ENCODE results near the gene HTR7. TPM values are rescaled to one million over a fixed set of nuclear protein-coding genes. Genes with fewer than 3 reads are reported as not detected.

Gene HTR7
- total and polyA plus RNA-seq, 2 of the 4 experiments (the other 2 are of a cell fraction): 0.43 to 0.72 TPM

DNA sequence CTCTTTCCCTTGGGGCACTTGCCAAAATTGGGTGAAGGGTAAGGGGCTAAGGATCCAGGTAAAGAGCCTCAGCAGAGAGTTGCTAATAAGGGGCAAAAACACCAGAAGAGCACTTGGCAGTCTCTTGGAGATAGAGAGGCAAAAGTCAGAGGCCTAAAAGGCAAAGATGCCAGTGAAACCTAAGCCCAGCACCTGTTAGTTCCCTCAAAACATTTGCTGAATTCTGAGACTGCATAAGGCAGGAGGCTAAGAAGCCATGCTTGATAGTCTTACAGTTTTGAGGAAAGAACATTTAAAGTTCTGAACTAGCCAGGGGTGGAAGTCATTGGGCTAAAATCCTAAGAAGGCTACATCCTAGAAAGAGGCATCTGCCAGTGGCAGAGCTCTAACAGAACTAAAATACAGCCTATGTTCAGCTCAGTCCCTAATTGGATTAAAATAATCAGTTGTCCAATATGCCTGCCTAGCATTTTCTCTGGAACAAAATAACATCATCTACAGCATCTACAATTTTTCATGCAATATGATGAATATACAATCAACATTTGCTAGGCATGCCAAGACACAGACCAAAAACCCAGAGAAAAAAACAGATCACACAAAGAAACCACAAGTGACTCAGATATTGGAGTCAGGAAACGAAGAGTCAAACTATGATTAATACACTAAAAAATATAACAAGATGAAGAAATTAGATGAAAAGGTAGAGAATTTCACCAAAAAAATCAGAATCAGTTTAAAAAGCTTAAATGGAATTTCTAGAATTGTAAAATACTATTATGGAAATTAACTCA lies 7.7 kb downstream of the HTR7 start:
- POLR2A ChIA-PET (ENCODE audit: unreplicated experiment): no interaction called here
- CTCF ChIA-PET: no interaction called here
- Histone ChIP-seq H4K91ac (ENCODE audit: insufficient read depth, low read depth, low read length) (no peak overlapping the region), H3K4ac (ENCODE audit: low read depth, low read length) (no peak overlapping the region), H3K14ac (replicated peaks; ENCODE audit: low read depth, low read length) (no peak overlapping the region), H3K56ac (ENCODE audit: extremely low read depth, insufficient read depth, low read length) (no peak overlapping the region), H2BK5ac (ENCODE audit: low read depth, low read length, poor library complexity, severe bottlenecking) (no peak overlapping the region), H3K23ac (ENCODE audit: low read depth, low read length) (no peak overlapping the region), H2AFZ (replicated peaks; ENCODE audit: low read length, poor library complexity) (no peak overlapping the region), H4K20me1 (ENCODE audit: insufficient read depth, low read length) (no peaks in the 10 kb centered on the region), H3K27me3 (ENCODE audit: control insufficient read depth, insufficient read depth, low read length) (peaks cover 8% of the 10 kb centered on the region), H3K9ac (ENCODE audit: low read depth, low read length) (no peak overlapping the region), H3K4me1 (ENCODE audit: control insufficient read depth, insufficient read depth, low read length) (no peaks in the 10 kb centered on the region), H3K9me1 (ENCODE audit: insufficient read depth, low read length) (no peaks in the 10 kb centered on the region), H2BK120ac (ENCODE audit: low read depth, low read length) (no peak overlapping the region), H4K8ac (ENCODE audit: low read depth in 2 of 2, low read length in 2 of 2) (no peak overlapping the region), H2BK20ac (ENCODE audit: low read depth, low read length) (no peak overlapping the region), H3K4me2 (ENCODE audit: low read depth, low read length) (no peak overlapping the region), H3K79me1 (ENCODE audit: low read depth in 1 of 2, low read length in 2 of 2) (no peaks in the 10 kb centered on the region), H3K18ac (ENCODE audit: low read depth, low read length) (no peak overlapping the region), H3K9me3 (ENCODE audit: control insufficient read depth, insufficient read depth, low read length) (0 out of 2 replicates have a peak, but pooled peaks cover 2% of the 10 kb centered on the region), H3K36me3 (ENCODE audit: control insufficient read depth, insufficient read depth, low read length) (no peaks in the 10 kb centered on the region), H4K5ac (ENCODE audit: low read depth, low read length) (no peak overlapping the region), H3K4me3 (ENCODE audit: insufficient read depth, low read depth, low read length) (no peak overlapping the region), H2AK9ac (replicated peaks; ENCODE audit: low read depth, low read length, poor library complexity) (no peak overlapping the region), H2BK15ac (ENCODE audit: low read depth, low read length) (no peak overlapping the region), H3K27ac (ENCODE audit: insufficient read depth, low read length) (no peak overlapping the region), H2AK5ac (ENCODE audit: low read depth, low read length) (no peak overlapping the region)
- no TSS peak for BruUV-seq (replicated peaks)
- ATAC-seq (ENCODE audit: low read depth) (no peak), DNase-seq (peak; percentile 18)
- WGBS, 2 experiments (ENCODE audit: extremely low coverage in 2 of 2, insufficient read length in 1 of 2): no CpG with 5 or more reads among the region's 1 CpG
- TF ChIP-seq, protein P1, sequence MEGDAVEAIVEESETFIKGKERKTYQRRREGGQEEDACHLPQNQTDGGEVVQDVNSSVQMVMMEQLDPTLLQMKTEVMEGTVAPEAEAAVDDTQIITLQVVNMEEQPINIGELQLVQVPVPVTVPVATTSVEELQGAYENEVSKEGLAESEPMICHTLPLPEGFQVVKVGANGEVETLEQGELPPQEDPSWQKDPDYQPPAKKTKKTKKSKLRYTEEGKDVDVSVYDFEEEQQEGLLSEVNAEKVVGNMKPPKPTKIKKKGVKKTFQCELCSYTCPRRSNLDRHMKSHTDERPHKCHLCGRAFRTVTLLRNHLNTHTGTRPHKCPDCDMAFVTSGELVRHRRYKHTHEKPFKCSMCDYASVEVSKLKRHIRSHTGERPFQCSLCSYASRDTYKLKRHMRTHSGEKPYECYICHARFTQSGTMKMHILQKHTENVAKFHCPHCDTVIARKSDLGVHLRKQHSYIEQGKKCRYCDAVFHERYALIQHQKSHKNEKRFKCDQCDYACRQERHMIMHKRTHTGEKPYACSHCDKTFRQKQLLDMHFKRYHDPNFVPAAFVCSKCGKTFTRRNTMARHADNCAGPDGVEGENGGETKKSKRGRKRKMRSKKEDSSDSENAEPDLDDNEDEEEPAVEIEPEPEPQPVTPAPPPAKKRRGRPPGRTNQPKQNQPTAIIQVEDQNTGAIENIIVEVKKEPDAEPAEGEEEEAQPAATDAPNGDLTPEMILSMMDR (conservative IDR thresholded peaks at IDR 0.05; ENCODE audit: low read depth, low read length): no peak
- TF ChIP-seq, protein P2, sequence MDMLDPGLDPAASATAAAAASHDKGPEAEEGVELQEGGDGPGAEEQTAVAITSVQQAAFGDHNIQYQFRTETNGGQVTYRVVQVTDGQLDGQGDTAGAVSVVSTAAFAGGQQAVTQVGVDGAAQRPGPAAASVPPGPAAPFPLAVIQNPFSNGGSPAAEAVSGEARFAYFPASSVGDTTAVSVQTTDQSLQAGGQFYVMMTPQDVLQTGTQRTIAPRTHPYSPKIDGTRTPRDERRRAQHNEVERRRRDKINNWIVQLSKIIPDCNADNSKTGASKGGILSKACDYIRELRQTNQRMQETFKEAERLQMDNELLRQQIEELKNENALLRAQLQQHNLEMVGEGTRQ (IDR thresholded peaks at IDR 0.05; ENCODE audit: low read depth, low read length): no peak
- TF ChIP-seq POLR2A (IDR thresholded peaks at IDR 0.05; ENCODE audit: low read depth, low read length): no peak
- TF ChIP-seq NFE2L2 (IDR thresholded peaks at IDR 0.05; ENCODE audit: low read depth, low read length): no peak
- no peak for TF ChIP-seq RAD21 (IDR thresholded peaks at IDR 0.05; ENCODE audit: low read length)
- no peak for TF ChIP-seq RFX5 (IDR thresholded peaks at IDR 0.05; ENCODE audit: low read depth, low read length)
- TF ChIP-seq CEBPB (IDR thresholded peaks at IDR 0.05; ENCODE audit: low read depth, low read length): no peak
- no peak for TF ChIP-seq MAZ (IDR thresholded peaks at IDR 0.05; ENCODE audit: borderline replicate concordance, low read depth, low read length)
- no peak for TF ChIP-seq CHD1 (IDR thresholded peaks at IDR 0.05; ENCODE audit: low read depth, low read length)
- no peak for TF ChIP-seq MXI1 (IDR thresholded peaks at IDR 0.05; ENCODE audit: borderline replicate concordance, low read depth, low read length)
- no peak for TF ChIP-seq MAFK (IDR thresholded peaks at IDR 0.05; ENCODE audit: low read depth, low read length)
- no peak for TF ChIP-seq SMC3 (IDR thresholded peaks at IDR 0.05; ENCODE audit: low read depth, low read length)
- no peak for TF ChIP-seq BHLHE40 (IDR thresholded peaks at IDR 0.05; ENCODE audit: low read depth, low read length)
- TF ChIP-seq RCOR1 (IDR thresholded peaks at IDR 0.05; ENCODE audit: insufficient replicate concordance, low read length): no peak
- no peak for TF ChIP-seq FOS (IDR thresholded peaks at IDR 0.05; ENCODE audit: low read depth, low read length)
- TF ChIP-seq, protein P3, sequence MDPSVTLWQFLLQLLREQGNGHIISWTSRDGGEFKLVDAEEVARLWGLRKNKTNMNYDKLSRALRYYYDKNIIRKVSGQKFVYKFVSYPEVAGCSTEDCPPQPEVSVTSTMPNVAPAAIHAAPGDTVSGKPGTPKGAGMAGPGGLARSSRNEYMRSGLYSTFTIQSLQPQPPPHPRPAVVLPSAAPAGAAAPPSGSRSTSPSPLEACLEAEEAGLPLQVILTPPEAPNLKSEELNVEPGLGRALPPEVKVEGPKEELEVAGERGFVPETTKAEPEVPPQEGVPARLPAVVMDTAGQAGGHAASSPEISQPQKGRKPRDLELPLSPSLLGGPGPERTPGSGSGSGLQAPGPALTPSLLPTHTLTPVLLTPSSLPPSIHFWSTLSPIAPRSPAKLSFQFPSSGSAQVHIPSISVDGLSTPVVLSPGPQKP (IDR thresholded peaks at IDR 0.05; ENCODE audit: borderline replicate concordance, low read depth, low read length): no peak
- dilution Hi-C loops (cut with HindIII; ENCODE audit: low sequenced_read_pairs, unreplicated experiment): no loop called here
- in situ Hi-C loops (cut with MboI; ENCODE audit: low sequenced_read_pairs): loop anchor here (25.0 kb wide), 1 partner anchor 1413 kb away; no protein-coding TSS in a partner anchor
- intact Hi-C loops (cut with micrococcal nuclease): no loop called here

Measured in IMR-90 (cell line).